Measurements from ENCODE around the gene CCDC24.

DNA sequence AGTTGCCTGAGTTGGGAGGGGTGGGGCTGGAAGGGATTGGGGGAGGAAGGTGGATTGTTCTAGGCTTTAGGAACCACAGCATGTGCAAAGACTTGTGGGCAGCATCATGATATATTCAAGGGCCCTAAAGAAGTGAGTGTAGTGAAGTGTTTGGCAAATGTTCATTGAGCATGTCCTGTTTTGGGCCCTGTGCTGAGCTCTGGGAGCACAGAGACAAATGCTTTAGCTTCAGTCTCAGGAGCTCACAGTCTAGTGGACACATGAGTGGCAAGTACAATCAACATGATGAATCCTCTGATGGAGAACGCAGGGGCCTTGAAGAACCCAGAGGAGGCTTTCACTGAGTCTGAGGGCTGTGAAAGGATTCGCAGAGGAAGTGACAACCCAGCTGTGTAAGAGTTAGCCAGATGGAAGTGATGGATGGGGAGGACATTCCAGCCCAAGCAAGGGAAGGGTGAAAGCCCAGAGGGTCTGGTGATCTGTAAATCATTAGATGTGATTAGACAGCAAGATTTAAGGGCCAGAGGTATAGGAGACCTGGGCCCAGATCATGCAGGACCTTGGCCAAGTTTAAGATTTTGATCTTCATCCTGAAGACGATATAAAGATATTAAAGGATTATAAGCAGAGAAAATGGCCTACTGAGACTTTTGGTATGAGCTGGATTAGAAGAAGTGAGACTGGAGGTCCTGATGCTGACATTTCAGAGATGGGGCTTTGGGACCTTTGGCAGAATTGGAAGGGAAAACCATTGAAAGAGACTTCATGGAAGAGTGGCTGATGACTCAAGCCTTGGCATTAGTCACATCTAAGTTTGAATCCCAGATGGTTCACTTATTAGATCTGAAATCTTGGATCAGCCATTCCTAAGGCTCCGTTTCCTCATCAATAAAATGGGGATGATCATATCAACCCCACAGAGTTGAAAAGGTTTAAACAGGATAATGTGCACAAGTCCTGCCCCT, 40.1 kb upstream of the CCDC24 start:
- TF ChIP-seq, protein P1, sequence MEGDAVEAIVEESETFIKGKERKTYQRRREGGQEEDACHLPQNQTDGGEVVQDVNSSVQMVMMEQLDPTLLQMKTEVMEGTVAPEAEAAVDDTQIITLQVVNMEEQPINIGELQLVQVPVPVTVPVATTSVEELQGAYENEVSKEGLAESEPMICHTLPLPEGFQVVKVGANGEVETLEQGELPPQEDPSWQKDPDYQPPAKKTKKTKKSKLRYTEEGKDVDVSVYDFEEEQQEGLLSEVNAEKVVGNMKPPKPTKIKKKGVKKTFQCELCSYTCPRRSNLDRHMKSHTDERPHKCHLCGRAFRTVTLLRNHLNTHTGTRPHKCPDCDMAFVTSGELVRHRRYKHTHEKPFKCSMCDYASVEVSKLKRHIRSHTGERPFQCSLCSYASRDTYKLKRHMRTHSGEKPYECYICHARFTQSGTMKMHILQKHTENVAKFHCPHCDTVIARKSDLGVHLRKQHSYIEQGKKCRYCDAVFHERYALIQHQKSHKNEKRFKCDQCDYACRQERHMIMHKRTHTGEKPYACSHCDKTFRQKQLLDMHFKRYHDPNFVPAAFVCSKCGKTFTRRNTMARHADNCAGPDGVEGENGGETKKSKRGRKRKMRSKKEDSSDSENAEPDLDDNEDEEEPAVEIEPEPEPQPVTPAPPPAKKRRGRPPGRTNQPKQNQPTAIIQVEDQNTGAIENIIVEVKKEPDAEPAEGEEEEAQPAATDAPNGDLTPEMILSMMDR (IDR thresholded peaks at IDR 0.05; ENCODE audit: insufficient read depth, low read depth, low read length) = no peak
- no peak for TF ChIP-seq EZH2 (IDR thresholded peaks at IDR 0.05; ENCODE audit: insufficient read depth, low read length)
